ENCODE results near the gene ZKSCAN8.

ZKSCAN8 gene

DNA sequence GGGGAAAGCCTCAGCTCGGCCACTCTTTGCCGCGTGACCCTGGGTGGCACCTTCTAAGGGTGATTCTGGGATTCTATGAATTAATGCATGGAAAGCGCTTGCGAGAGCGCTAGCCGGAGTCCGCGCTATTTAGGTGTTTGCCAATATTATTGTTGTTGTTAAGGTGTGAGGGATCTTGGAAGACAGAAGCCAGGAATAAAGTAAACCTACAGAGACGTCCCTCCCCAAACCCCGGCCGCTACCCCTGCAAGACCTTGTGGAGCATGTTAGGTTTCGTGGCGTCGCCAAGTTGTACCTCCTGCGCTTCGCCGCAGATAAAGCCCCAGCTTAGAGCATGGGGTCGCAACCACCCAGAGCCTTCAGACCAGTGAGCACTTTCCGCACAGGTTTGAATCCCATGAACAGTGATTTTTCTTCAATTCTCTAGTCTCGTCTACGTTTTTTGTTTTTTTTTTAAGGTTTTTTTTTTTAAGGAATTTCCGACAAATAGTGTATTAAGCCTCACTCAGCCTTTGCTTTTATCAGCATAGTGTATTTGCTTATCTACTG, 66.5 kb downstream of the ZKSCAN8 start:
- H3K4me3 ChIP-seq (ENCODE audit: severe bottlenecking) = peak overlapping the region; percentile 32
- H3K27me3 ChIP-seq (ENCODE audit: insufficient read depth, poor library complexity, severe bottlenecking) = no peaks in the 10 kb centered on the region
- H3K36me3 ChIP-seq (ENCODE audit: low read depth) = no peaks in the 10 kb centered on the region
- TF ChIP-seq, protein P1, sequence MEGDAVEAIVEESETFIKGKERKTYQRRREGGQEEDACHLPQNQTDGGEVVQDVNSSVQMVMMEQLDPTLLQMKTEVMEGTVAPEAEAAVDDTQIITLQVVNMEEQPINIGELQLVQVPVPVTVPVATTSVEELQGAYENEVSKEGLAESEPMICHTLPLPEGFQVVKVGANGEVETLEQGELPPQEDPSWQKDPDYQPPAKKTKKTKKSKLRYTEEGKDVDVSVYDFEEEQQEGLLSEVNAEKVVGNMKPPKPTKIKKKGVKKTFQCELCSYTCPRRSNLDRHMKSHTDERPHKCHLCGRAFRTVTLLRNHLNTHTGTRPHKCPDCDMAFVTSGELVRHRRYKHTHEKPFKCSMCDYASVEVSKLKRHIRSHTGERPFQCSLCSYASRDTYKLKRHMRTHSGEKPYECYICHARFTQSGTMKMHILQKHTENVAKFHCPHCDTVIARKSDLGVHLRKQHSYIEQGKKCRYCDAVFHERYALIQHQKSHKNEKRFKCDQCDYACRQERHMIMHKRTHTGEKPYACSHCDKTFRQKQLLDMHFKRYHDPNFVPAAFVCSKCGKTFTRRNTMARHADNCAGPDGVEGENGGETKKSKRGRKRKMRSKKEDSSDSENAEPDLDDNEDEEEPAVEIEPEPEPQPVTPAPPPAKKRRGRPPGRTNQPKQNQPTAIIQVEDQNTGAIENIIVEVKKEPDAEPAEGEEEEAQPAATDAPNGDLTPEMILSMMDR (IDR thresholded peaks at IDR 0.05; ENCODE audit: poor library complexity, severe bottlenecking) = no peak
- ATAC-seq (ENCODE audit: low read depth) (no peak), DNase-seq (ENCODE audit: low spot score) (no peak)
- no peaks in the 10 kb centered on the region for H3K9me3 ChIP-seq (ENCODE audit: severe bottlenecking)
- H3K4me1 ChIP-seq (ENCODE audit: insufficient read depth, poor library complexity, severe bottlenecking) = peaks cover 6% of the 10 kb centered on the region
- H3K27ac ChIP-seq (ENCODE audit: poor library complexity, severe bottlenecking) = no peak overlapping the region
